K562 (cell line): ENCODE results near the gene CASTOR1. TPM values are rescaled to one million over a fixed set of nuclear protein-coding genes. Genes with fewer than 3 reads are reported as not detected.
A peak's percentile ranks its signal among the peaks of the same experiment; 100 is the strongest.

Experiments used
- ATAC-seq: fragments of 200-7000 bp; cut with Tn5 transposase; 3 replicates; pipeline ENCODE4 v1.9.1; 2020; ENCODE audit warnings: moderate library complexity
- BruUV-seq: library from RNA; stranded (reverse); fragments of 400-500 nt; replicated peaks from 2 replicates; lab custom pipeline; 2021; lab: Mats Ljungman, UMichigan
- CTCF ChIA-PET: fragments of 300-600 bp; formaldehyde crosslinking; extraction: SDS; loops from one replicate; lab custom pipeline; 2021; ENCODE audit warnings: low intra/inter-chr PET ratio; lab: Yijun Ruan, JAX
- POLR2A ChIA-PET: fragments of 300-600, 350-650 bp; sonication (Branson Sonifier 250); formaldehyde crosslinking; extraction: SDS; loops from one replicate; lab custom pipeline; 2021; ENCODE audit warnings: antibody characterized with exemption, inconsistent platforms; lab: Yijun Ruan, JAX
- DNase-seq, 4 experiments: peaks; one replicate each; pipeline versions ENCODE4 v3.0.0 to v3.0.0-alpha.2; 2011 to 2018; ENCODE audit warnings: low spot score in 3 of 4, mixed read lengths in 3 of 4; ENCODE audit errors: extremely low read depth in 1 of 4
- FAIRE-seq: peaks from 2 replicates; lab custom pipeline; 2011; peaks lifted over from hg19 to GRCh38; lab: Jason Lieb, UNC
- H2AFZ ChIP-seq: 2 replicates; pipeline ENCODE4 v1.6.0; 2011; ENCODE audit warnings: low read depth, low read length, control low read depth, inconsistent platforms
- H3K27ac ChIP-seq: fragments of 200-600 bp; 3 replicates; pipeline ENCODE4 v1.8.0; 2011; ENCODE audit warnings: low read depth, mild to moderate bottlenecking, control low read depth, inconsistent platforms, low read length, moderate library complexity, mixed read lengths; ENCODE audit errors: extremely low read depth
- H3K27me3 ChIP-seq, 2 experiments: fragments of 300-600 bp in 1 of 2; 2 replicates in 1 of 2; 3 replicates in 1 of 2; pipeline versions ENCODE4 v1.6.0 to v1.8.0; 2011; ENCODE audit warnings: inconsistent platforms in 2 of 2, low read length in 2 of 2, mild to moderate bottlenecking in 1 of 2, mixed read lengths in 1 of 2, moderate library complexity in 1 of 2; ENCODE audit not compliant: control insufficient read depth in 2 of 2, insufficient read depth in 2 of 2
- H3K36me3 ChIP-seq: fragments of 300-600 bp; 3 replicates; pipeline ENCODE4 v1.8.0; 2011; ENCODE audit warnings: mild to moderate bottlenecking, low read length, inconsistent platforms; ENCODE audit not compliant: control insufficient read depth, insufficient read depth
- H3K4me1 ChIP-seq, 2 experiments: fragments of 200-600 bp in 1 of 2; replicated peaks in 1 of 2; 2 replicates in 1 of 2; 3 replicates in 1 of 2; pipeline versions ENCODE4 v1.5.1 to v1.8.0; 2011; ENCODE audit warnings: inconsistent platforms in 2 of 2, low read length in 2 of 2, mild to moderate bottlenecking in 1 of 2, mixed read lengths in 1 of 2, moderate library complexity in 1 of 2; ENCODE audit not compliant: control insufficient read depth in 2 of 2, insufficient read depth in 2 of 2
- H3K4me2 ChIP-seq: 2 replicates; pipeline ENCODE4 v1.6.1; 2011; ENCODE audit warnings: low read length, control low read depth, inconsistent platforms, mixed read lengths; ENCODE audit not compliant: insufficient read depth
- H3K4me3 ChIP-seq: fragments of 200-600 bp; sonication (generic), shearing (Covaris generic); 2 replicates; pipeline ENCODE4 v1.5.1; 2016; ENCODE audit warnings: control low read depth, inconsistent platforms
- H3K79me2 ChIP-seq: fragments of 200-600 bp; 3 replicates; pipeline ENCODE4 v1.8.0; 2011; ENCODE audit warnings: low read length, inconsistent platforms; ENCODE audit not compliant: control insufficient read depth, insufficient read depth
- H3K9ac ChIP-seq, 2 experiments: 2 replicates each; pipeline versions ENCODE4 v1.6.0 to v1.6.1; 2011; ENCODE audit warnings: low read depth in 2 of 2, low read length in 2 of 2, control low read depth in 1 of 2, inconsistent platforms in 1 of 2, mild to moderate bottlenecking in 1 of 2, mixed read lengths in 1 of 2; ENCODE audit not compliant: insufficient read depth in 1 of 2
- H3K9me1 ChIP-seq: one replicate; pipeline ENCODE4 v1.6.0; 2011; ENCODE audit warnings: inconsistent platforms, mild to moderate bottlenecking, low read length, moderate library complexity; ENCODE audit not compliant: control insufficient read depth, insufficient read depth
- H3K9me3 ChIP-seq: replicated peaks from 2 replicates; pipeline ENCODE4 v1.5.1; 2011; ENCODE audit warnings: low read depth, low read length, inconsistent platforms; ENCODE audit not compliant: control insufficient read depth, insufficient read depth
- H4K20me1 ChIP-seq: replicated peaks from 2 replicates; pipeline ENCODE4 v1.6.1; 2011; ENCODE audit warnings: low read length, inconsistent platforms, mixed read lengths; ENCODE audit not compliant: control insufficient read depth, insufficient read depth
- ARID2 ChIP-seq: fragments of 450-650 bp; IDR thresholded peaks from 2 replicates; pipeline ENCODE4 v1.6.1; 2017; ENCODE audit warnings: antibody characterized with exemption, mild to moderate bottlenecking
- ATF7 ChIP-seq: fragments of 450-650 bp; IDR thresholded peaks from 2 replicates; pipeline ENCODE4 v1.7.1; 2014; ENCODE audit warnings: mild to moderate bottlenecking, moderate library complexity
- BCOR ChIP-seq: fragments of 450-650 bp; IDR thresholded peaks from 2 replicates; pipeline ENCODE4 v1.6.1; 2016
- KLF6 ChIP-seq: fragments of 250-450 bp; sonication (Bioruptor Pico); IDR thresholded peaks from 2 replicates; pipeline ENCODE4 v1.4.0; 2020; ENCODE audit warnings: mild to moderate bottlenecking, moderate library complexity, borderline replicate concordance
- MYNN ChIP-seq, 2 experiments: sonication (generic); formaldehyde crosslinking in 1 of 2; IDR thresholded peaks; 2 replicates each; pipeline versions ENCODE4 v1.5.0 to v1.6.1; 2016 to 2020; ENCODE audit warnings: antibody characterized with exemption in 1 of 2, missing genetic modification reagents in 1 of 2
- NFXL1 ChIP-seq: fragments of 450-650 bp; formaldehyde crosslinking; IDR thresholded peaks from 2 replicates; pipeline ENCODE4 v1.4.0; 2021; ENCODE audit warnings: mild to moderate bottlenecking
- TBP ChIP-seq: optimal IDR thresholded peaks from 2 replicates; pipeline ENCODE3; 2011; ENCODE audit warnings: low read depth, low read length, improper control_type of control experiment
- ZFP36 ChIP-seq: fragments of 150-350 bp; IDR thresholded peaks from 2 replicates; pipeline ENCODE4 v1.6.1; 2018; ENCODE audit warnings: low read length, low read depth; ENCODE audit not compliant: partially characterized antibody
- ZNF24 ChIP-seq: fragments of 450-650 bp; IDR thresholded peaks from 2 replicates; pipeline ENCODE4 v1.6.1; 2016
- ZNF780A ChIP-seq: fragments of 250-450 bp; sonication (Bioruptor Pico); IDR thresholded peaks from 2 replicates; pipeline ENCODE4 v1.5.0; 2021; ENCODE audit warnings: mild to moderate bottlenecking
- ZZZ3 ChIP-seq: fragments of 450-650 bp; IDR thresholded peaks from 2 replicates; pipeline ENCODE4 v1.6.1; 2016; ENCODE audit warnings: antibody characterized with exemption, mild to moderate bottlenecking, moderate library complexity
- WGBS: fragments of 100-300 bp; shearing (Covaris generic); methylation state at CpG from one replicate; pipeline ENCODE4 v1.1.6; 2016; ENCODE audit warnings: low coverage, mixed read lengths; ENCODE audit not compliant: insufficient coverage; ENCODE audit errors: missing lambda C conversion rate; 5-methylcytosine and 5-hydroxymethylcytosine counted together
- in situ Hi-C: fragments of 300-500 bp; cut with MboI; formaldehyde crosslinking; loops from 4 replicates; pipeline ENCODE4 v1.15.0; 2018; ENCODE audit warnings: inconsistent platforms, mixed read lengths
- intact Hi-C: fragments of 100-400 bp; cut with micrococcal nuclease; formaldehyde crosslinking; loops from 2 replicates; pipeline ENCODE4 v1.14.2; 2022
- polyA plus RNA-seq, 8 experiments: library from polyadenylated mRNA; depleted of rRNA in 4 of 8; stranded (reverse) in 5 of 8; unstranded in 3 of 8; fragments of >200 nt; fragmentation: Nextera tagmentation in 2 of 8; fragmentation: Illumina TruSeq in 1 of 8; extraction: Ambion mirVana in 2 of 8; extraction: Trizol in 1 of 8; gene quantifications; 2 replicates each; pipeline versions ENCODE4 v1.2.1 to v1.2.3, GENCODE V29; 2011 to 2014; ENCODE audit warnings: inconsistent platforms in 1 of 8, missing spikeins in 1 of 8
- total RNA-seq, 7 experiments: library from RNA; depleted of rRNA in 6 of 7; stranded (reverse); fragments of >200 nt in 6 of 7; fragmentation: Illumina TruSeq in 2 of 7; extraction: Trizol in 2 of 7; gene quantifications; 2 replicates each; pipeline versions ENCODE4 v1.2.1 to v1.2.3, GENCODE V29; 2011 to 2021; ENCODE audit warnings: low replicate concordance in 1 of 7
- TF ChIP-seq, protein P1 (sequence below): IDR thresholded peaks from 2 replicates; pipeline ENCODE4 v1.6.1; 2011; ENCODE audit not compliant: insufficient read length; ENCODE audit errors: extremely low read depth
- TF ChIP-seq, protein P2 (sequence below): sonication (generic); formaldehyde crosslinking; IDR thresholded peaks from 2 replicates; pipeline ENCODE4 v1.8.1; 2023; ENCODE audit warnings: mild to moderate bottlenecking, missing genetic modification reagents
- TF ChIP-seq, protein P3 (sequence below): fragments of 250-450 bp; sonication (Bioruptor Pico); IDR thresholded peaks from 2 replicates; pipeline ENCODE4 v1.5.0; 2020; ENCODE audit warnings: mild to moderate bottlenecking
- TF ChIP-seq, protein P4 (sequence below): IDR thresholded peaks from 2 replicates; pipeline ENCODE4 v1.6.1; 2012; ENCODE audit warnings: low read depth, low read length, improper control_type of control experiment, borderline replicate concordance

CASTOR1 gene
- total and polyA plus RNA-seq, 9 of the 15 experiments (the other 6 are each of a cell fraction or from before 2014, with no cell fraction given), result 0.35 to 2.6 (median 1.1) TPM

DNA sequence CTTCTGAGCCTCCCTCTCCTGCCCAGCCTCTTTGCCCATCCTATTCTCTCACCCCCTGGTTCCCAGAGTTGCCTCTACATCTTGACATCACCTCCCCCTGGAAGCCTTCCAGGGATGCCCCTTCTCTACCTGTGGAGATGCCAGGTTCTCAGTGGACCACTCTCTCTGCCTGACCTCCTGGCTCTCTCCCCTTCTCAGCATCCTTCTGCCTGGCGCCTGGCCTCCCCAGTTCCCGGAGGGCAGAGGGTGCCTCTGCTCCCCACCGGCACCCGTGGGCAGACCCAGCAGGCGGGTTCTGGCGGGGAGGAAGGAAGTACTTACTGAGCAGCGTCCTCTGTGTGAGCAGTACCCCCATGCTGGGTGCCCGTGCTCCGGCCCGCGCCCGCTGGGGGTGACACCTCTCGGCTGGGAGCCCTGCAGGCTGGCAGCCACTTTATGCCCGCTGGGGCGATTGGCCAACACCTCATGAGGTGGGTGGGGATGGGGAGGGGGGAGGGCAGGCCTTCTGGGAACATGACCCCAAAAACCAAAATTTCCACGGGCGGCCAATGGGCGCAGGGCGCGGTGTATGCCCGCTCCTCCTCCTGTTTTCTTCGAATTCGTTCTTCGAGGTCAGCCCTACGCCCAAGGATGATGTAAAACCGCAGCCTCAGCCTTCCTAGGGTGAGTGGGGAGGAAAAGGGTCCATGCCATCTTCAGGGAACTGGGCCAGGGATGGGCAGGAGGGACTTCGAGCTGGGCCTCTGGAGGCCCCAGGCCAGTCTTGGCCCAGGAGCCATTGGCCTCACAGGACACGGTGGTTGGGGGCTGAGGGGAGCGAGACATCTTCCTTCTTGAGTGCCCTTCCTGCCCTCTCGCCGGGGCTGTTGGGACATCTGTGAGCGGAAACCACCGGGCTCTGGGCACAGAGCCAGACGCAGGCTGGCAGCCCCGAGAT is 22.6 kb downstream of the CASTOR1 start, which contains the start of gene OSM:
TSS of gene OSM (minus strand) at position 407 of the 937 bp plus-strand sequence. CDS start at position 355, 52 bp downstream.
- BruUV-seq, result no TSS peak
- in situ Hi-C loops, result loop anchor here (5.0 kb wide), 1 partner anchor 126 kb away; no protein-coding TSS in a partner anchor
- H3K9me3 ChIP-seq, result no peaks in the 10 kb centered on the region
- H3K27me3 ChIP-seq, result no peaks in the 10 kb centered on the region
- WGBS, result 55% methylated on average over 9 of the region's 35 CpGs
- ChIA-PET POLR2A (no interaction called here), CTCF (interaction anchor here (0.7 kb wide), 1 partner anchor 155 kb away, joined by 7 read pairs; no protein-coding TSS in a partner anchor)
- H3K4me2 ChIP-seq, result no peak within 1 kb of the TSS
- FAIRE-seq (no peak), ATAC-seq (no peak), DNase-seq (no peak)
- no peaks in the 10 kb centered on the region; the same call in 1 of the 2 replicates for H4K20me1 ChIP-seq
- H3K9me1 ChIP-seq, result no peaks in the 10 kb centered on the region
- no peaks in the 10 kb centered on the region for H3K79me2 ChIP-seq
- 0 out of 4 replicates have a peak within 1 kb of the TSS, but pooled peaks of 1 of the 2 experiments have one; percentile 35 for H3K9ac ChIP-seq
- no peak within 1 kb of the TSS for H3K27ac ChIP-seq
- H2AFZ ChIP-seq, result peak within 1 kb of the TSS; percentile 51; the same call in 1 of the 2 replicates
- no peak within 1 kb of the TSS for H3K4me3 ChIP-seq
- peaks cover 2 to 53% of the 10 kb centered on the region in 2 experiments; a peak in 4 of 5 replicates for H3K4me1 ChIP-seq
- no peaks in the 10 kb centered on the region for H3K36me3 ChIP-seq
- intact Hi-C loops, result no loop called here
- TF ChIP-seq ATF7, result peak; percentile 54
- no peak for TF ChIP-seq ARID2
- TF ChIP-seq, protein P1, sequence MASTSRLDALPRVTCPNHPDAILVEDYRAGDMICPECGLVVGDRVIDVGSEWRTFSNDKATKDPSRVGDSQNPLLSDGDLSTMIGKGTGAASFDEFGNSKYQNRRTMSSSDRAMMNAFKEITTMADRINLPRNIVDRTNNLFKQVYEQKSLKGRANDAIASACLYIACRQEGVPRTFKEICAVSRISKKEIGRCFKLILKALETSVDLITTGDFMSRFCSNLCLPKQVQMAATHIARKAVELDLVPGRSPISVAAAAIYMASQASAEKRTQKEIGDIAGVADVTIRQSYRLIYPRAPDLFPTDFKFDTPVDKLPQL, result no peak
- TF ChIP-seq ZNF24, result no peak
- TF ChIP-seq ZFP36, result peak; percentile 99
- TF ChIP-seq, protein P2, sequence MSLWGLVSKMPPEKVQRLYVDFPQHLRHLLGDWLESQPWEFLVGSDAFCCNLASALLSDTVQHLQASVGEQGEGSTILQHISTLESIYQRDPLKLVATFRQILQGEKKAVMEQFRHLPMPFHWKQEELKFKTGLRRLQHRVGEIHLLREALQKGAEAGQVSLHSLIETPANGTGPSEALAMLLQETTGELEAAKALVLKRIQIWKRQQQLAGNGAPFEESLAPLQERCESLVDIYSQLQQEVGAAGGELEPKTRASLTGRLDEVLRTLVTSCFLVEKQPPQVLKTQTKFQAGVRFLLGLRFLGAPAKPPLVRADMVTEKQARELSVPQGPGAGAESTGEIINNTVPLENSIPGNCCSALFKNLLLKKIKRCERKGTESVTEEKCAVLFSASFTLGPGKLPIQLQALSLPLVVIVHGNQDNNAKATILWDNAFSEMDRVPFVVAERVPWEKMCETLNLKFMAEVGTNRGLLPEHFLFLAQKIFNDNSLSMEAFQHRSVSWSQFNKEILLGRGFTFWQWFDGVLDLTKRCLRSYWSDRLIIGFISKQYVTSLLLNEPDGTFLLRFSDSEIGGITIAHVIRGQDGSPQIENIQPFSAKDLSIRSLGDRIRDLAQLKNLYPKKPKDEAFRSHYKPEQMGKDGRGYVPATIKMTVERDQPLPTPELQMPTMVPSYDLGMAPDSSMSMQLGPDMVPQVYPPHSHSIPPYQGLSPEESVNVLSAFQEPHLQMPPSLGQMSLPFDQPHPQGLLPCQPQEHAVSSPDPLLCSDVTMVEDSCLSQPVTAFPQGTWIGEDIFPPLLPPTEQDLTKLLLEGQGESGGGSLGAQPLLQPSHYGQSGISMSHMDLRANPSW (CRISPR knock-in tag), result no peak
- TF ChIP-seq, protein P3, sequence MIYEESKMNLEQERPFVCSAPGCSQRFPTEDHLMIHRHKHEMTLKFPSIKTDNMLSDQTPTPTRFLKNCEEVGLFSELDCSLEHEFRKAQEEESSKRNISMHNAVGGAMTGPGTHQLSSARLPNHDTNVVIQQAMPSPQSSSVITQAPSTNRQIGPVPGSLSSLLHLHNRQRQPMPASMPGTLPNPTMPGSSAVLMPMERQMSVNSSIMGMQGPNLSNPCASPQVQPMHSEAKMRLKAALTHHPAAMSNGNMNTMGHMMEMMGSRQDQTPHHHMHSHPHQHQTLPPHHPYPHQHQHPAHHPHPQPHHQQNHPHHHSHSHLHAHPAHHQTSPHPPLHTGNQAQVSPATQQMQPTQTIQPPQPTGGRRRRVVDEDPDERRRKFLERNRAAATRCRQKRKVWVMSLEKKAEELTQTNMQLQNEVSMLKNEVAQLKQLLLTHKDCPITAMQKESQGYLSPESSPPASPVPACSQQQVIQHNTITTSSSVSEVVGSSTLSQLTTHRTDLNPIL (CRISPR knock-in tag), result no peak
- no peak for TF ChIP-seq ZZZ3
- TF ChIP-seq, protein P4, sequence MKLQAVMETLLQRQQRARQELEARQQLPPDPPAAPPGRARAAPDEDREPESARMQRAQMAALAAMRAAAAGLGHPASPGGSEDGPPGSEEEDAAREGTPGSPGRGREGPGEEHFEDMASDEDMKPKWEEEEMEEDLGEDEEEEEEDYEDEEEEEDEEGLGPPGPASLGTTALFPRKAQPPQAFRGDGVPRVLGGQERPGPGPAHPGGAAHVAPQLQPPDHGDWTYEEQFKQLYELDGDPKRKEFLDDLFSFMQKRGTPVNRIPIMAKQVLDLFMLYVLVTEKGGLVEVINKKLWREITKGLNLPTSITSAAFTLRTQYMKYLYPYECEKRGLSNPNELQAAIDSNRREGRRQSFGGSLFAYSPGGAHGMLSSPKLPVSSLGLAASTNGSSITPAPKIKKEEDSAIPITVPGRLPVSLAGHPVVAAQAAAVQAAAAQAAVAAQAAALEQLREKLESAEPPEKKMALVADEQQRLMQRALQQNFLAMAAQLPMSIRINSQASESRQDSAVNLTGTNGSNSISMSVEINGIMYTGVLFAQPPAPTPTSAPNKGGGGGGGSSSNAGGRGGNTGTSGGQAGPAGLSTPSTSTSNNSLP, result no peak
- TF ChIP-seq KLF6 (CRISPR knock-in tag), result no peak
- no peak for TF ChIP-seq MYNN (IDR thresholded peaks at IDR 0.05)
- TF ChIP-seq MYNN (CRISPR knock-in tag; IDR thresholded peaks at IDR 0.05), result no peak
- TF ChIP-seq ZNF780A (CRISPR knock-in tag), result no peak
- TF ChIP-seq NFXL1 (CRISPR knock-in tag), result no peak
- TF ChIP-seq BCOR, result peak; percentile 91
- TF ChIP-seq TBP, result no peak
